ENCODE measurements around the gene NRSN2.

Gene NRSN2

GRCh38 chr20:312067-312466 is 34.8 kb upstream of the NRSN2 start:
- in situ Hi-C loops (cut with HindIII; ENCODE audit: low sequenced_read_pairs), result no loop called here
- no peak overlapping the region for H3K4me3 ChIP-seq (ENCODE audit: low read depth, low read length)
- DNase-seq (ENCODE audit: low read depth), result no peak
- no peak for TF ChIP-seq CTCF (IDR thresholded peaks at IDR 0.05; ENCODE audit: low read depth, low read length, missing control alignments)

- no peak for DNase-seq (ENCODE audit: low read depth)
- no peak overlapping the region for H3K4me3 ChIP-seq (ENCODE audit: low read depth, low read length)
- in situ Hi-C loops (cut with HindIII; ENCODE audit: low sequenced_read_pairs), result no loop called here
- no peak for TF ChIP-seq CTCF (IDR thresholded peaks at IDR 0.05; ENCODE audit: low read depth, low read length, missing control alignments)
Measured at GRCh38 chr20:312866-313265, 34.0 kb upstream of the NRSN2 start.

- no peak overlapping the region for H3K4me3 ChIP-seq (ENCODE audit: low read depth, low read length)
- no peak for TF ChIP-seq CTCF (IDR thresholded peaks at IDR 0.05; ENCODE audit: low read depth, low read length, missing control alignments)
- in situ Hi-C loops (cut with HindIII; ENCODE audit: low sequenced_read_pairs), result no loop called here
- no peak for DNase-seq (ENCODE audit: low read depth)
Measured at GRCh38 chr20:313402-313801, 33.5 kb upstream of the NRSN2 start.

- no peak for DNase-seq (ENCODE audit: low read depth)
- no peak overlapping the region for H3K4me3 ChIP-seq (ENCODE audit: low read depth, low read length)
- in situ Hi-C loops (cut with HindIII; ENCODE audit: low sequenced_read_pairs), result no loop called here
- no peak for TF ChIP-seq CTCF (IDR thresholded peaks at IDR 0.05; ENCODE audit: low read depth, low read length, missing control alignments)
Measured at GRCh38 chr20:313948-314347, 33.0 kb upstream of the NRSN2 start.

- no peak for TF ChIP-seq CTCF (IDR thresholded peaks at IDR 0.05; ENCODE audit: low read depth, low read length, missing control alignments)
- in situ Hi-C loops (cut with HindIII; ENCODE audit: low sequenced_read_pairs), result no loop called here
- H3K4me3 ChIP-seq (ENCODE audit: low read depth, low read length), result no peak overlapping the region
- DNase-seq (ENCODE audit: low read depth), result no peak
Measured at GRCh38 chr20:316316-317068, 30.4 kb upstream of the NRSN2 start.

GRCh38 chr20:324177-325044 is 22.5 kb upstream of the NRSN2 start:
- TF ChIP-seq CTCF (IDR thresholded peaks at IDR 0.05; ENCODE audit: low read depth, low read length, missing control alignments), result peak; percentile 37
- in situ Hi-C loops (cut with HindIII; ENCODE audit: low sequenced_read_pairs), result no loop called here
- H3K4me3 ChIP-seq (ENCODE audit: low read depth, low read length), result peak overlapping the region; percentile 86

More at GRCh38 chr20:324177-325044, 22.5 kb upstream of the NRSN2 start:
- no peak for DNase-seq (ENCODE audit: low read depth)
